Measurements from ENCODE around the gene IRF8. TPM values are rescaled to one million over a fixed set of nuclear protein-coding genes. Genes with fewer than 3 reads are reported as not detected.

IRF8 gene
- total and polyA plus RNA-seq, 2 of the 13 experiments (the other 11 are each of a cell fraction or from before 2014, with no cell fraction given), result not detected

DNA sequence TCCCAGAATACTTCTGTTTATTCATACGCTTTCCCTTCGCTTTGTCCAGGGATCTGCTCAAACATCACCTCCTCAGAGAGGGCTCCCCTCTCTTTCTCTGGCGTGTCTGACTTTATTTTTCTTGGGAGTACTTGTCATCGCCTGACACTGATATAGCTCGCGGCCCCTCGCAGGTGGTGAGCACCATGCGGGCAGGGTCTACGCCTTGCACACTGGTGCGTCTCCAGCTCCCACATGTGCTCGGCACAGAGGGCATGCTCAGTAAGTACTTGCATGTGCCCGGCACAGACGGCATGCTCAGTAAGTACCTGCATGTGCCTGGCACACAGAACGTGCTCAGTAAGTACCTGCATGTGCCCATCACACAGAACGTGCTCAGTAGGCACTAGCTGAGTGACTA is 57.5 kb downstream of the IRF8 start:
- no TSS peak for BruUV-seq (replicated peaks)
- no peaks in the 10 kb centered on the region for H3K36me3 ChIP-seq (replicated peaks in 1 of 2; ENCODE audit: control insufficient read depth in 1 of 2, insufficient read depth in 2 of 2, low read length in 2 of 2)
- in situ Hi-C loops (cut with HindIII; ENCODE audit: extremely low pct_ligation_motif_present, low pct_unique_long_range_greater_than_20kb) (no loop called here), intact Hi-C loops (cut with micrococcal nuclease; ENCODE audit: unreplicated experiment) (no loop called here)
- peaks cover 0 to 46% of the 10 kb centered on the region in 2 experiments; a peak in 4 of 5 replicates for H3K27me3 ChIP-seq (ENCODE audit: control insufficient read depth in 1 of 2, insufficient read depth in 2 of 2, low read length in 2 of 2)
- H3K4me1 ChIP-seq (ENCODE audit: insufficient read depth, low read length), result no peaks in the 10 kb centered on the region
- H2AFZ ChIP-seq (ENCODE audit: low read length), result no peak overlapping the region
- no peak overlapping the region for H3K27ac ChIP-seq (ENCODE audit: extremely low read length, insufficient read depth, low read length)
- FAIRE-seq (no peak), ATAC-seq (no peak), DNase-seq (ENCODE audit: low spot score) (no peak)
- 72% methylated on average over 14 of the region's 15 CpGs for WGBS (ENCODE audit: low lambda C conversion rate)
- no peaks in the 10 kb centered on the region for H3K9me3 ChIP-seq (ENCODE audit: low read length)
- no peak overlapping the region for H3K4me3 ChIP-seq (replicated peaks in 1 of 3; ENCODE audit: insufficient read depth in 1 of 3, low read depth in 2 of 3, low read length in 3 of 3)
- TF ChIP-seq MATR3 (CRISPR knock-in tag; IDR thresholded peaks at IDR 0.05), result no peak
- TF ChIP-seq, protein P1, sequence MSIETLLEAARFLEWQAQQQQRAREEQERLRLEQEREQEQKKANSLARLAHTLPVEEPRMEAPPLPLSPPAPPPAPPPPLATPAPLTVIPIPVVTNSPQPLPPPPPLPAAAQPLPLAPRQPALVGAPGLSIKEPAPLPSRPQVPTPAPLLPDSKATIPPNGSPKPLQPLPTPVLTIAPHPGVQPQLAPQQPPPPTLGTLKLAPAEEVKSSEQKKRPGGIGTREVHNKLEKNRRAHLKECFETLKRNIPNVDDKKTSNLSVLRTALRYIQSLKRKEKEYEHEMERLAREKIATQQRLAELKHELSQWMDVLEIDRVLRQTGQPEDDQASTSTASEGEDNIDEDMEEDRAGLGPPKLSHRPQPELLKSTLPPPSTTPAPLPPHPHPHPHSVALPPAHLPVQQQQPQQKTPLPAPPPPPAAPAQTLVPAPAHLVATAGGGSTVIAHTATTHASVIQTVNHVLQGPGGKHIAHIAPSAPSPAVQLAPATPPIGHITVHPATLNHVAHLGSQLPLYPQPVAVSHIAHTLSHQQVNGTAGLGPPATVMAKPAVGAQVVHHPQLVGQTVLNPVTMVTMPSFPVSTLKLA (IDR thresholded peaks at IDR 0.05), result peak; percentile 84
- POLR2A ChIA-PET, result no interaction called here
- no peak overlapping the region for H3K4me2 ChIP-seq (ENCODE audit: low read depth, low read length)
- H4K20me1 ChIP-seq (ENCODE audit: insufficient read depth, low read length), result no peaks in the 10 kb centered on the region
- CTCF ChIA-PET (ENCODE audit: low intra/inter-chr PET ratio, low total read pairs), result no interaction called here
- H3K9ac ChIP-seq (ENCODE audit: insufficient read depth, low read depth, low read length), result no peak overlapping the region
- no peaks in the 10 kb centered on the region for H3K79me2 ChIP-seq (ENCODE audit: insufficient read depth, low read length)

DNA sequence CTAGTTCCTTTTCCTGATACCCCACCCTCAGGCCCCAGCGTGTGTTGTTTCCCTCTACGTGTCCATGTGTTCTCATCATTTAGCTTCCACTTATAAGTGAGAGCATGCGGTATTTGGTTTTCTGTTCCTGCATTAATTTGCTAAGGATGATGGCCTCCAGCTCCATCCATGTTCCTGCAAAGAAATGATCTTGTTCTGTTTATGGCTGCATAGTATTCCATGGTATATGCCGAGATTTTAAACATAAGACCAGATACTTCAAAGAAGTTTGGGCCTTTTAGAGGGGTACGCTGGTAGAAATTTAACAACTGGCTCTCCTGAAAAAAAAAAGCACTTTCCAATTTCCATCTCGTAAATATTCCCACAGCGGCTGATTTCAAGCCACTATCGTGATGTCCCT is 59.8 kb downstream of the IRF8 start:
- DNase-seq (ENCODE audit: low spot score) (no peak), FAIRE-seq (no peak), ATAC-seq (no peak)
- no peaks in the 10 kb centered on the region for H3K9me3 ChIP-seq (ENCODE audit: low read length)
- no peak overlapping the region for H2AFZ ChIP-seq (ENCODE audit: low read length)
- ChIA-PET POLR2A (no interaction called here), CTCF (ENCODE audit: low intra/inter-chr PET ratio, low total read pairs) (no interaction called here)
- no peaks in the 10 kb centered on the region for H4K20me1 ChIP-seq (ENCODE audit: insufficient read depth, low read length)
- no TSS peak for BruUV-seq (replicated peaks)
- H3K4me2 ChIP-seq (ENCODE audit: low read depth, low read length), result no peak overlapping the region
- in situ Hi-C loops (cut with HindIII; ENCODE audit: extremely low pct_ligation_motif_present, low pct_unique_long_range_greater_than_20kb) (no loop called here), intact Hi-C loops (cut with micrococcal nuclease; ENCODE audit: unreplicated experiment) (no loop called here)
- 57% methylated on average over 8 of the region's 8 CpGs for WGBS (ENCODE audit: low lambda C conversion rate)
- no peaks in the 10 kb centered on the region for H3K36me3 ChIP-seq (replicated peaks in 1 of 2; ENCODE audit: control insufficient read depth in 1 of 2, insufficient read depth in 2 of 2, low read length in 2 of 2)
- TF ChIP-seq SOX13 (IDR thresholded peaks at IDR 0.05), result no peak
- no peak for TF ChIP-seq SOX13 (CRISPR knock-in tag; conservative IDR thresholded peaks at IDR 0.05 in 1 of 2, IDR thresholded peaks at IDR 0.05 in 1 of 2)
- no peak for TF ChIP-seq ZNF652 (CRISPR knock-in tag; IDR thresholded peaks at IDR 0.05; ENCODE audit: borderline replicate concordance, low read depth)
- TF ChIP-seq, protein P2, sequence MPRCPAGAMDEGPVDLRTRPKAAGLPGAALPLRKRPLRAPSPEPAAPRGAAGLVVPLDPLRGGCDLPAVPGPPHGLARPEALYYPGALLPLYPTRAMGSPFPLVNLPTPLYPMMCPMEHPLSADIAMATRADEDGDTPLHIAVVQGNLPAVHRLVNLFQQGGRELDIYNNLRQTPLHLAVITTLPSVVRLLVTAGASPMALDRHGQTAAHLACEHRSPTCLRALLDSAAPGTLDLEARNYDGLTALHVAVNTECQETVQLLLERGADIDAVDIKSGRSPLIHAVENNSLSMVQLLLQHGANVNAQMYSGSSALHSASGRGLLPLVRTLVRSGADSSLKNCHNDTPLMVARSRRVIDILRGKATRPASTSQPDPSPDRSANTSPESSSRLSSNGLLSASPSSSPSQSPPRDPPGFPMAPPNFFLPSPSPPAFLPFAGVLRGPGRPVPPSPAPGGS (CRISPR knock-in tag; IDR thresholded peaks at IDR 0.05), result no peak
- no peak for TF ChIP-seq CREM (IDR thresholded peaks at IDR 0.05)
- TF ChIP-seq CREM (CRISPR knock-in tag; IDR thresholded peaks at IDR 0.05), result no peak
- TF ChIP-seq, protein P3, sequence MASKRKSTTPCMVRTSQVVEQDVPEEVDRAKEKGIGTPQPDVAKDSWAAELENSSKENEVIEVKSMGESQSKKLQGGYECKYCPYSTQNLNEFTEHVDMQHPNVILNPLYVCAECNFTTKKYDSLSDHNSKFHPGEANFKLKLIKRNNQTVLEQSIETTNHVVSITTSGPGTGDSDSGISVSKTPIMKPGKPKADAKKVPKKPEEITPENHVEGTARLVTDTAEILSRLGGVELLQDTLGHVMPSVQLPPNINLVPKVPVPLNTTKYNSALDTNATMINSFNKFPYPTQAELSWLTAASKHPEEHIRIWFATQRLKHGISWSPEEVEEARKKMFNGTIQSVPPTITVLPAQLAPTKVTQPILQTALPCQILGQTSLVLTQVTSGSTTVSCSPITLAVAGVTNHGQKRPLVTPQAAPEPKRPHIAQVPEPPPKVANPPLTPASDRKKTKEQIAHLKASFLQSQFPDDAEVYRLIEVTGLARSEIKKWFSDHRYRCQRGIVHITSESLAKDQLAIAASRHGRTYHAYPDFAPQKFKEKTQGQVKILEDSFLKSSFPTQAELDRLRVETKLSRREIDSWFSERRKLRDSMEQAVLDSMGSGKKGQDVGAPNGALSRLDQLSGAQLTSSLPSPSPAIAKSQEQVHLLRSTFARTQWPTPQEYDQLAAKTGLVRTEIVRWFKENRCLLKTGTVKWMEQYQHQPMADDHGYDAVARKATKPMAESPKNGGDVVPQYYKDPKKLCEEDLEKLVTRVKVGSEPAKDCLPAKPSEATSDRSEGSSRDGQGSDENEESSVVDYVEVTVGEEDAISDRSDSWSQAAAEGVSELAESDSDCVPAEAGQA (IDR thresholded peaks at IDR 0.05; ENCODE audit: low read depth), result no peak
- TF ChIP-seq, protein P3 (CRISPR knock-in tag; IDR thresholded peaks at IDR 0.05; ENCODE audit: borderline replicate concordance), result no peak
- no peak for TF ChIP-seq ZNF331 (CRISPR knock-in tag; IDR thresholded peaks at IDR 0.05)
- H3K4me3 ChIP-seq (replicated peaks in 1 of 3; ENCODE audit: insufficient read depth in 1 of 3, low read depth in 2 of 3, low read length in 3 of 3), result no peak overlapping the region
- H3K9ac ChIP-seq (ENCODE audit: insufficient read depth, low read depth, low read length), result no peak overlapping the region
- no peaks in the 10 kb centered on the region for H3K79me2 ChIP-seq (ENCODE audit: insufficient read depth, low read length)
- no peak overlapping the region for H3K27ac ChIP-seq (ENCODE audit: extremely low read length, insufficient read depth, low read length)
- peaks cover 4 to 42% of the 10 kb centered on the region in 2 experiments; a peak in 4 of 5 replicates for H3K27me3 ChIP-seq (ENCODE audit: control insufficient read depth in 1 of 2, insufficient read depth in 2 of 2, low read length in 2 of 2)
- H3K4me1 ChIP-seq (ENCODE audit: insufficient read depth, low read length), result no peaks in the 10 kb centered on the region

All from HepG2 (cell line).